HEK293 (cell line): Measurements from ENCODE around the gene MAN2B1.
A peak's percentile ranks its signal among the peaks of the same experiment; 100 is the strongest.

ENCODE experiments used
- CTCF ChIA-PET: fragments of 350-600 bp; formaldehyde crosslinking; extraction: SDS; loops from one replicate; lab custom pipeline; 2021; ENCODE audit warnings: antibody characterized with exemption; lab: Yijun Ruan, JAX
- POLR2A ChIA-PET: fragments of 300-600 bp; formaldehyde crosslinking; extraction: SDS; loops from one replicate; lab custom pipeline; 2020; ENCODE audit warnings: antibody characterized with exemption, inconsistent platforms; lab: Yijun Ruan, JAX
- H3K27ac ChIP-seq: fragments of 200-500 bp; sonication (Bioruptor generic); 2 replicates; pipeline ENCODE4 v1.5.1; 2014; ENCODE audit warnings: low read depth, low read length, control low read depth, inconsistent platforms; ENCODE audit errors: extremely low read depth
- H3K36me3 ChIP-seq, 2 experiments: fragments of 200-500 bp in 1 of 2; sonication (Bioruptor generic) in 1 of 2; 1 replicate in 1 of 2; 2 replicates in 1 of 2; pipeline ENCODE4 v1.5.1; 2014 to 2017; ENCODE audit warnings: inconsistent platforms in 2 of 2, low read length in 2 of 2; ENCODE audit not compliant: control insufficient read depth in 2 of 2, insufficient read depth in 1 of 2
- H3K4me1 ChIP-seq: fragments of 200-500 bp; sonication (Bioruptor generic); 2 replicates; pipeline ENCODE4 v1.5.1; 2014; ENCODE audit warnings: mild to moderate bottlenecking, low read length, inconsistent platforms; ENCODE audit not compliant: control insufficient read depth, insufficient read depth
- H3K4me3 ChIP-seq: 2 replicates; pipeline ENCODE4 v1.5.1; 2011; ENCODE audit warnings: low read depth, mild to moderate bottlenecking, control low read depth, low read length, moderate library complexity
- H3K9me3 ChIP-seq: fragments of 200-500 bp; sonication (Bioruptor generic); 2 replicates; pipeline ENCODE4 v1.5.1; 2014; ENCODE audit warnings: low read depth, low read length, inconsistent platforms; ENCODE audit not compliant: control insufficient read depth, insufficient read depth
- GLIS1 ChIP-seq: fragments of 450-650 bp; formaldehyde crosslinking; IDR thresholded peaks from 2 replicates; pipeline ENCODE4 v1.5.1; 2016; ENCODE audit warnings: missing biosample characterization, missing genetic modification characterization
- HOXA7 ChIP-seq: sonication (generic); formaldehyde crosslinking; IDR thresholded peaks from 2 replicates; pipeline ENCODE4 v1.8.1; 2022; ENCODE audit warnings: missing genetic modification reagents, borderline replicate concordance
- KLF16 ChIP-seq: fragments of 450-650 bp; formaldehyde crosslinking; IDR thresholded peaks from 2 replicates; pipeline ENCODE4 v1.5.1; 2017; ENCODE audit warnings: missing biosample characterization, missing genetic modification characterization
- MZF1 ChIP-seq: fragments of 450-650 bp; formaldehyde crosslinking; IDR thresholded peaks from 2 replicates; pipeline ENCODE4 v1.5.1; 2017; ENCODE audit warnings: missing biosample characterization, missing genetic modification characterization, borderline replicate concordance
- PBX3 ChIP-seq: sonication (generic); formaldehyde crosslinking; IDR thresholded peaks from 2 replicates; pipeline ENCODE4 v1.8.1; 2022; ENCODE audit warnings: mild to moderate bottlenecking, moderate library complexity, missing genetic modification reagents
- SCRT1 ChIP-seq: fragments of 450-650 bp; formaldehyde crosslinking; IDR thresholded peaks from 2 replicates; pipeline ENCODE4 v1.5.1; 2016; ENCODE audit warnings: missing biosample characterization, missing genetic modification characterization, borderline replicate concordance
- SETDB1 ChIP-seq: IDR thresholded peaks from one replicate; pipeline ENCODE4 v1.6.1; 2017; ENCODE audit warnings: mild to moderate bottlenecking, low read length, moderate library complexity, mixed read lengths; ENCODE audit not compliant: insufficient read length
- TSHZ1 ChIP-seq: fragments of 450-650 bp; formaldehyde crosslinking; IDR thresholded peaks from 2 replicates; pipeline ENCODE4 v1.5.1; 2016; ENCODE audit warnings: missing biosample characterization, missing genetic modification characterization, borderline replicate concordance
- YY1 ChIP-seq: fragments of 450-650 bp; formaldehyde crosslinking; IDR thresholded peaks from 2 replicates; pipeline ENCODE4 v1.5.1; 2018; ENCODE audit warnings: missing biosample characterization, missing genetic modification characterization
- YY2 ChIP-seq: fragments of 450-650 bp; formaldehyde crosslinking; IDR thresholded peaks from 2 replicates; pipeline ENCODE4 v1.5.1; 2016; ENCODE audit warnings: missing biosample characterization, missing genetic modification characterization
- ZBTB21 ChIP-seq: fragments of 450-650 bp; formaldehyde crosslinking; IDR thresholded peaks from 2 replicates; pipeline ENCODE4 v1.5.1; 2017; ENCODE audit warnings: missing biosample characterization, missing genetic modification characterization
- ZBTB6 ChIP-seq: fragments of 450-650 bp; formaldehyde crosslinking; IDR thresholded peaks from 2 replicates; pipeline ENCODE4 v1.5.1; 2017; ENCODE audit warnings: missing biosample characterization, missing genetic modification characterization
- ZNF10 ChIP-seq: fragments of 450-650 bp; formaldehyde crosslinking; IDR thresholded peaks from 2 replicates; pipeline ENCODE4 v1.5.1; 2017; ENCODE audit warnings: missing biosample characterization, missing genetic modification characterization
- ZNF138 ChIP-seq: fragments of 450-650 bp; formaldehyde crosslinking; IDR thresholded peaks from 2 replicates; pipeline ENCODE4 v1.5.1; 2016; ENCODE audit warnings: missing biosample characterization, missing genetic modification characterization, borderline replicate concordance
- ZNF169 ChIP-seq: fragments of 450-650 bp; formaldehyde crosslinking; IDR thresholded peaks from 2 replicates; pipeline ENCODE4 v1.5.1; 2016; ENCODE audit warnings: missing biosample characterization, missing genetic modification characterization
- ZNF223 ChIP-seq: fragments of 450-650 bp; formaldehyde crosslinking; IDR thresholded peaks from 2 replicates; pipeline ENCODE4 v1.5.1; 2016; ENCODE audit warnings: missing biosample characterization, missing genetic modification characterization
- ZNF398 ChIP-seq: fragments of 450-650 bp; formaldehyde crosslinking; IDR thresholded peaks from 2 replicates; pipeline ENCODE4 v1.5.1; 2017; ENCODE audit warnings: missing biosample characterization, missing genetic modification characterization
- ZNF501 ChIP-seq: fragments of 450-650 bp; formaldehyde crosslinking; IDR thresholded peaks from 2 replicates; pipeline ENCODE4 v1.5.1; 2016; ENCODE audit warnings: missing biosample characterization, missing genetic modification characterization
- ZNF529 ChIP-seq: fragments of 450-650 bp; formaldehyde crosslinking; IDR thresholded peaks from 2 replicates; pipeline ENCODE4 v1.5.1; 2017; ENCODE audit warnings: missing genetic modification characterization, missing biosample characterization; ENCODE audit not compliant: insufficient replicate concordance
- ZNF660 ChIP-seq: fragments of 450-650 bp; IDR thresholded peaks from 2 replicates; pipeline ENCODE4 v1.5.1; 2018; ENCODE audit warnings: missing biosample characterization, mild to moderate bottlenecking, missing genetic modification characterization
- ZNF670 ChIP-seq: fragments of 450-650 bp; formaldehyde crosslinking; IDR thresholded peaks from 2 replicates; pipeline ENCODE4 v1.5.1; 2016; ENCODE audit warnings: missing biosample characterization, missing genetic modification characterization, low read depth
- ZNF747 ChIP-seq: fragments of 450-650 bp; formaldehyde crosslinking; IDR thresholded peaks from 2 replicates; pipeline ENCODE4 v1.5.1; 2016; ENCODE audit warnings: missing biosample characterization, missing genetic modification characterization
- ZNF837 ChIP-seq: fragments of 450-650 bp; formaldehyde crosslinking; IDR thresholded peaks from 2 replicates; pipeline ENCODE4 v1.5.1; 2016; ENCODE audit warnings: missing biosample characterization, missing genetic modification characterization
- TF ChIP-seq, protein P1 (sequence below): fragments of 450-650 bp; formaldehyde crosslinking; IDR thresholded peaks from 2 replicates; pipeline ENCODE4; 2016; ENCODE audit warnings: missing biosample characterization, missing genetic modification characterization
- TF ChIP-seq, protein P2 (sequence below): fragments of 450-650 bp; formaldehyde crosslinking; IDR thresholded peaks from 2 replicates; pipeline ENCODE4 v1.5.0; 2017; ENCODE audit warnings: missing biosample characterization, missing genetic modification characterization, borderline replicate concordance

Gene MAN2B1

GRCh38 chr19:12681074-12681987, 14.8 kb upstream of the MAN2B1 start, which contains the start of gene DHPS (continued):
- TF ChIP-seq KLF16 (peak; percentile 69; the same call in 1 of the 2 replicates), ZNF501 (tag by site-specific recombination) (peak; percentile 63; the same call in 1 of the 2 replicates), ZBTB21 (peak; percentile 69), SETDB1 (no peak), ZNF529 (tag by site-specific recombination) (no peak), ZNF837 (tag by site-specific recombination) (peak; percentile 25; the same call in 1 of the 2 replicates), ZNF670 (tag by site-specific recombination) (no peak), TSHZ1 (tag by site-specific recombination) (no peak), GLIS1 (tag by site-specific recombination) (peak; percentile 66), ZBTB6 (tag by site-specific recombination) (no peak), ZNF660 (peak; percentile 78), ZNF223 (tag by site-specific recombination) (no peak), ZNF169 (tag by site-specific recombination) (no peak), SCRT1 (tag by site-specific recombination) (no peak), ZNF747 (tag by site-specific recombination) (no peak), MZF1 (peak; percentile 93), ZNF398 (peak; percentile 99)
- TF ChIP-seq, protein P1, sequence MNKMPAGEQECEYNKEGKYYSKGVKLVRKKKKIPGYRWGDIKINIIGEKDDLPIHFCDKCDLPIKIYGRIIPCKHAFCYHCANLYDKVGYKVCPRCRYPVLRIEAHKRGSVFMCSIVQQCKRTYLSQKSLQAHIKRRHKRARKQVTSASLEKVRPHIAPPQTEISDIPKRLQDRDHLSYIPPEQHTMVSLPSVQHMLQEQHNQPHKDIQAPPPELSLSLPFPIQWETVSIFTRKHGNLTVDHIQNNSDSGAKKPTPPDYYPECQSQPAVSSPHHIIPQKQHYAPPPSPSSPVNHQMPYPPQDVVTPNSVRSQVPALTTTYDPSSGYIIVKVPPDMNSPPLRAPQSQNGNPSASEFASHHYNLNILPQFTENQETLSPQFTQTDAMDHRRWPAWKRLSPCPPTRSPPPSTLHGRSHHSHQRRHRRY (tag by site-specific recombination), result no peak
- TF ChIP-seq, all 188 proteins: peak for 69

DNA sequence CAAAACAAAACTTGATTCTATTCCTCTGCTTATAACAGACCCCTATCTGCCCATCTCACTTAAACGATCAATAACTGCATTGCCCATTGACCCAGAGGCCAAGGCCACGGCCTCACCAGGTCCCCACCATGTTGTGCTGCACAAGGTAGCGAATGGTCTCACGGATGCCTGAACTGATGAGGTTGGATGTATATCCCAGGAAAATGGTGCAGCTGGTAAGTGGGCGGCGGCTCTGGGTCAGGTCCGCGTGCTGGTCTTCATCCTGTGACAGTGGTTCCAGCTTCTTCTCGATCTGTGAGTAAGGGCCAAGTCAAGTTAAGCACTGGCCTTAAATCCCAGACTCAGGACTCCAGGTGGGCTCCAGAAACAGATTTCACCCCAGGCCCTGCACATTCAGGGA, 13.5 kb upstream of the MAN2B1 start:
- Histone ChIP-seq H3K4me1 (no peaks in the 10 kb centered on the region), H3K27ac (no peak overlapping the region), H3K36me3 (peaks cover 17 to 49% of the 10 kb centered on the region in 2 experiments; a peak in 2 of 3 replicates), H3K4me3 (no peak overlapping the region), H3K9me3 (no peaks in the 10 kb centered on the region)
- ChIA-PET CTCF (interaction anchor here (0.6 to 3.0 kb wide), 4 partner anchors 8 to 198 kb away, joined by 3 to 17 read pairs (median 4); a partner anchor contains a TSS), POLR2A (interaction anchor here (0.5 to 2.1 kb wide), 4 partner anchors 17 to 112 kb away, joined by 3 to 14 read pairs (median 10); partner anchors contain the start of genes FBXW9 and JUNB)
- TF ChIP-seq ZNF10 (tag by site-specific recombination), result no peak
- no peak for TF ChIP-seq HOXA7 (CRISPR knock-in tag)
- no peak for TF ChIP-seq YY1
- TF ChIP-seq ZNF138 (tag by site-specific recombination), result no peak
- TF ChIP-seq, protein P2, sequence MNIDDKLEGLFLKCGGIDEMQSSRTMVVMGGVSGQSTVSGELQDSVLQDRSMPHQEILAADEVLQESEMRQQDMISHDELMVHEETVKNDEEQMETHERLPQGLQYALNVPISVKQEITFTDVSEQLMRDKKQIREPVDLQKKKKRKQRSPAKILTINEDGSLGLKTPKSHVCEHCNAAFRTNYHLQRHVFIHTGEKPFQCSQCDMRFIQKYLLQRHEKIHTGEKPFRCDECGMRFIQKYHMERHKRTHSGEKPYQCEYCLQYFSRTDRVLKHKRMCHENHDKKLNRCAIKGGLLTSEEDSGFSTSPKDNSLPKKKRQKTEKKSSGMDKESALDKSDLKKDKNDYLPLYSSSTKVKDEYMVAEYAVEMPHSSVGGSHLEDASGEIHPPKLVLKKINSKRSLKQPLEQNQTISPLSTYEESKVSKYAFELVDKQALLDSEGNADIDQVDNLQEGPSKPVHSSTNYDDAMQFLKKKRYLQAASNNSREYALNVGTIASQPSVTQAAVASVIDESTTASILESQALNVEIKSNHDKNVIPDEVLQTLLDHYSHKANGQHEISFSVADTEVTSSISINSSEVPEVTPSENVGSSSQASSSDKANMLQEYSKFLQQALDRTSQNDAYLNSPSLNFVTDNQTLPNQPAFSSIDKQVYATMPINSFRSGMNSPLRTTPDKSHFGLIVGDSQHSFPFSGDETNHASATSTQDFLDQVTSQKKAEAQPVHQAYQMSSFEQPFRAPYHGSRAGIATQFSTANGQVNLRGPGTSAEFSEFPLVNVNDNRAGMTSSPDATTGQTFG (tag by site-specific recombination), result no peak
- no peak for TF ChIP-seq YY2
- TF ChIP-seq PBX3 (CRISPR knock-in tag), result no peak
